ENCODE results near the gene TBX2.

GRCh38 chr17:61360318-61360943 lies 39.2 kb upstream of the TBX2 start:
- no peak for TF ChIP-seq CTCF (IDR thresholded peaks at IDR 0.05; ENCODE audit: low read depth, low read length, poor library complexity, severe bottlenecking)
- TF ChIP-seq EZH2phosphoT487 (IDR thresholded peaks at IDR 0.05; ENCODE audit: borderline replicate concordance, low read length), result no peak
